Activated naive CD4-positive, alpha-beta T cell (primary cell): ENCODE data around the gene MTO1.
A peak's percentile ranks its signal among the peaks of the same experiment; 100 is the strongest.
"Not testable (repeated sequence)": the region's sequence is repeated elsewhere in the genome, so short reads cannot be mapped to it uniquely, and the experiment has no call there.

Experiments used
- DNase-seq, 4 experiments: peaks; one replicate each; lab custom pipeline; 2025; lab: John Stamatoyannopoulos, UW

MTO1 gene

GRCh38 chr6:73505142-73505541, 43.6 kb downstream of the MTO1 start:
- DNase-seq: no peak

- DNase-seq: not testable (repeated sequence)
Measured at GRCh38 chr6:73505705-73506104, 44.2 kb downstream of the MTO1 start.

DNA sequence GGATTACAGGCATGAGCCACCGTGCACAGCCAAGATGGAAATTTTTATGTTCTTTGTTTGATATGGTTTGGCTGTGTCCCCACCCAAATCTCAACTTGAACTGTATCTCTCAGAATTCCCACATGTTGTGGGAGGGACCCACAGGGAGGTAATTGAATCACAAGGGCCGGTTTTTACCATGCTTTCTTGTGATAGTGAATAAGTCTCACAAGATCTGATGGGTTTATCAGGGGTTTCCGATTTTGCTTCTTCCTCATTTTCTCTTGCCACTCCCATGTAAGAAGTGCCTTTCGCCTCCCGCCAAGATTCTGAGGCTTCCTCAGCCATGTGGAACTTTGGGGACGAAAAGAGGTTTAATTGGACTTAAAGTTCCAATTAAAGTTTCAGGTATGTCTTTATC, 44.7 kb downstream of the MTO1 start:
- no peak for DNase-seq

DNA sequence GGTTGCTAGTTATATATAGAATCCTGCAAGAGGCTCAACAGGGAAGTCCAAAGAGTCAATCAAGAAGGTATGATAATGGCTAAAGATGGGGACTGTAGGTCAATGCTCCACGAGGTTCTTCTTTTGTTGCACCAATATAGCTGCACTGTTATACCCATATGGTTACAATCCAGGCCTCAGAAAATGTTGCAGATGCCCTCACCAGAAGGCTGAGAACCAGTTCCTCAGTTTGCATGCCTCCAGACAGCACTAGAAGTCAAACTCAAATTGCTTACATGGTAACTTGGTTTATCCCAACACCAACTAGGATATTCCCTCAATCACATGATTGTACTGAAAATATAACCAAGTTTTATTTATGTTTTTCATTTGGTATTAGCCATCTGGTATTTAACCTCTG, 47.2 kb downstream of the MTO1 start:
- DNase-seq: no peak

- DNase-seq: no peak
Measured at GRCh38 chr6:73509851-73510250, 48.3 kb downstream of the MTO1 start.

- no peak for DNase-seq
Measured at GRCh38 chr6:73511796-73512195, 50.3 kb downstream of the MTO1 start.

- no peak for DNase-seq
Measured at GRCh38 chr6:73513496-73513854, 51.9 kb downstream of the MTO1 start.

- peak in 1 of 4 experiments; percentile 17 for DNase-seq
Measured at GRCh38 chr6:73514746-73515110, 53.2 kb downstream of the MTO1 start.

DNA sequence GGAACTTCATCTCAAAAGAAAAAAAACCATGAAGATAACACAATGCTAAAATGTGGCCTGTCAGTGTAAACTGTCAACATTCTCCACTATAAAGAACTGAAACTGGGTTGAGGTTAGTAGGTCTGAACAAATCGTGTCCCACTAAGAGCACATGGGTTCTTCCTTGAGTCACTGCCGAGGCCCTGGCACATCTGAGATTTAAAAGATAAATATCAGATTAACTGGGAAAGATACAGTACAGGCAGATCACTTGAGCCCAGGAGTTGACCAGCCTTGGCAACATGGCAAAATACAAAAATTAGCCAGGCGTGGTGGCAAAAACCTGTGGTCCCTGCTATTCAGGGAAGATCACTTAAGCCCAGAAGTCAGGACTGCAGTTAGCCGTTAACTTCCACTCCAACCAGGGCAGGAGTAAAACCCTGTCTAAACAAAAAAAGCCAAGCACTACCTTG, 53.7 kb downstream of the MTO1 start:
- no peak for DNase-seq

GRCh38 chr6:73516514-73517489, 55.3 kb downstream of the MTO1 start:
- DNase-seq: no peak

DNA sequence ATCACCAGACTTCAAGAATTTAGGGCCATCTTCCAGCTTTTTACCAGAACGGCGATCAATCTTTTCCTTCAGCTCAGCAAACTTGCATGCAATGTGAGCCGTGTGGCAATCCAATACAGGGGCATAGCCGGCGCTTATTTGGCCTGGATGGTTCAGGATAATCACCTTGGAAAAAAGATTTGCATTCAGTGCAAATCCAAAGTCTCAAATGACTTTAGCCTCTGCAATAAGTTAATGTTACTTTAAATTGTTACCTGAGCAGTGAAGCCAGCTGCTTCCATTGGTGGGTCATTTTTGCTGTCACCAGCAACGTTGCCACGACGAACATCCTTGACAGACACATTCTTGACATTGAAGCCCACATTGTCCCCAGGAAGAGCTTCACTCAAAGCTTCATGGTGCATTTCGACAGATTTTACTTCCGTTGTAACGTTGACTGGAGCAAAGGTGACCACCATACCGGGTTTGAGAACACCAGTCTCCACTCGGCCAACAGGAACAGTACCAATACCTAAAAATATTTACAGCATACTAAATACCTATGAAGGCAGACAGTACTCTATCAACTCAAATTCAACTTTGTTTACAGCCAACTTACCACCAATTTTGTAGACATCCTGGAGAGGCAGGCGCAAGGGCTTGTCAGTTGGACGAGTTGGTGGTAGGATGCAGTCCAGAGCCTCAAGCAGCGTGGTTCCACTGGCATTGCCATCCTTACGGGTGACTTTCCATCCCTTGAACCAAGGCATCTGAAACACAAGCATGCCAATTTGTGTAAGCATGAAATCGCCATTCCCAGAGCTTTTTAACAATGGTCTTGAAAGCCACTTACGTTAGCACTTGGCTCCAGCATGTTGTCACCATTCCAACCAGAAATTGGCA, 56.8 kb downstream of the MTO1 start:
- not testable (repeated sequence) for DNase-seq

- not testable (repeated sequence) for DNase-seq
Measured at GRCh38 chr6:73518982-73519881, 57.7 kb downstream of the MTO1 start.

- peak; percentile 54 to 78 (median 70) for DNase-seq
Measured at GRCh38 chr6:73519926-73520687, 58.6 kb downstream of the MTO1 start.

DNA sequence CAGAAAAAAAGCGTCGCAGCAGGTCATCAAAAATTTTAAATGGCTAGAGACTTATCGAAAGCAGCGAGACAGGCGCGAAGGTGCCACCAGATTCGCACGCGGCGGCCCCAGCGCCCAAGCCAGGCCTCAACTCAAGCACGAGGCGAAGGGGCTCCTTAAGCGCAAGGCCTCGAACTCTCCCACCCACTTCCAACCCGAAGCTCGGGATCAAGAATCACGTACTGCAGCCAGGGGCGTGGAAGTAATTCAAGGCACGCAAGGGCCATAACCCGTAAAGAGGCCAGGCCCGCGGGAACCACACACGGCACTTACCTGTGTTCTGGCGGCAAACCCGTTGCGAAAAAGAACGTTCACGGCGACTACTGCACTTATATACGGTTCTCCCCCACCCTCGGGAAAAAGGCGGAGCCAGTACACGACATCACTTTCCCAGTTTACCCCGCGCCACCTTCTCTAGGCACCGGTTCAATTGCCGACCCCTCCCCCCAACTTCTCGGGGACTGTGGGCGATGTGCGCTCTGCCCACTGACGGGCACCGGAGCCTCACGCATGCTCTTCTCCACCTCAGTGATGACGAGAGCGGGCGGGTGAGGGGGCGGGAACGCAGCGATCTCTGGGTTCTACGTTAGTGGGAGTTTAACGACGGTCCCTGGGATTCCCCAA, 59.3 kb downstream of the MTO1 start, which contains the start of gene EEF1A1:
Gene EEF1A1, minus strand, starts transcription at position 345 of the 663 bp plus-strand sequence. CDS start 1,006 bp downstream, outside the sequence.
- peak; percentile 95 to 98 (median 98) for DNase-seq

DNA sequence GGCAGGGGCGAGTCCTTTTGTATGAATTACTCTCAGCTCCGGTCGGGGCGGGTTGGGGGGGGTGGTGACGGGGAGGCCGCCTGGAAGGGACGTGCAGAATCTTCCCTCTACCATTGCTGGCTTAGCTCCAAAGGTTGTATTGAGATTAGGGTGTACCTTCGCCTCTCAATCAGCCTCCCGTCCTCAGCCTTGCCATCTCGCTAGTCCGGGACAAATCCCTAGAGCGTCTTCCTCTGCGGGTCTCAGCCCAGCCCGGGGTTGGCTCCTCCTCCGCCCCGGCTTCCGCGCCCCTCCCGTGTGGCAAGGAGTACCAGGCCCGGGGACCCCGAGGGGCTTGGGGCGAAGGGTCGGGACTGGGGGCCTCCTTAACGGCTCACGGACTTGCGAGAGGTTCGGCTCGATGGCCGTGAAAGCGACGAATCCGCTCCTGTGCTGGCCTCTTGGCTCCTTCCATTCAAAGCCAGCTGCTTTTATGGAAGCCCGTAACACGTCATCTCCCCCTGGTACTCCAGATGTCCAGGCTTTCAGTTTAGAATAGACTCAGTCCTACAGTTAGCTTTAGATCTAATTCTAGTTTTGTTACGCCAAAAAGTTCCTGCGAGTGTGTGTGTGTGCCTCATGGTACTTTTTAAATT, 59.9 kb downstream of the MTO1 start:
- DNase-seq: peak in 2 of 4 experiments; percentile 73 to 84

- DNase-seq: peak; percentile 40 to 70 (median 66)
Measured at GRCh38 chr6:73523434-73524123, 62.0 kb downstream of the MTO1 start.

- no peak for DNase-seq
Measured at GRCh38 chr6:73525546-73526330, 64.2 kb downstream of the MTO1 start.

DNA sequence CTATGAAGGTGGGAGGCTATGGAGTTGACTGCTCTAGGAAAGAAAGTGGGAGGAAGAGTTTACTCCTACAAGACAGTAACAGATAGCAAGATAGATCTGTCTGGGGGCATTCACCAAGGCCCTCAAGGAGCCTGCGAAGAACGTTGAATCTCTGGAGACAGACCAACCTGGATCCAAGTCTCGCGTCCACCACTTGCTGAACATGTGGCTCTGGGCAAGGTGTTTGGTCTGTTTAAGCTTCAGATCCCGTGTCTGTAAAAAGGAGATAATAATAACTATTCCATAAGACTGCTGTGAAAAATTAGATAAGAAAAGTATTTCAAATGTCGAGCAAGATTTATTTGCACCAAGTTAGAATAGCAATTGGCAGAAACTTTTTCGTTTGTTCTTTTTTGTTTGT, 67.4 kb downstream of the MTO1 start:
- no peak for DNase-seq
